Loucy (cell line): ENCODE data around the gene PTPRN2.
A peak's percentile ranks its signal among the peaks of the same experiment; 100 is the strongest.

Experiments
- H2AFZ ChIP-seq: fragments of 200-600 bp; sonication (generic); 2 replicates; pipeline ENCODE4 v1.6.0; 2016; ENCODE audit warnings: antibody characterized with exemption, mild to moderate bottlenecking, low read length, moderate library complexity
- H3F3A ChIP-seq: fragments of 200-600 bp; 2 replicates; pipeline ENCODE4 v1.6.0; 2016; ENCODE audit warnings: antibody characterized with exemption, low read depth, mild to moderate bottlenecking
- H3K27me3 ChIP-seq: fragments of 200-600 bp; sonication (generic); 2 replicates; pipeline ENCODE4 v1.6.1; 2014; ENCODE audit warnings: low read length, mild to moderate bottlenecking; ENCODE audit not compliant: insufficient read depth, poor library complexity, severe bottlenecking
- H3K36me3 ChIP-seq: fragments of 200-600 bp; sonication (generic); 2 replicates; pipeline ENCODE4 v1.6.1; 2016; ENCODE audit warnings: low read length; ENCODE audit not compliant: insufficient read depth
- H3K4me1 ChIP-seq: fragments of 200-600 bp; sonication (generic); 2 replicates; pipeline ENCODE4 v1.5.1; 2014; ENCODE audit warnings: low read length, mild to moderate bottlenecking; ENCODE audit not compliant: insufficient read depth, poor library complexity, severe bottlenecking
- H3K4me2 ChIP-seq: fragments of 200-600 bp; sonication (generic); 2 replicates; pipeline ENCODE4 v1.6.0; 2014; ENCODE audit warnings: antibody characterized with exemption, low read length, low read depth, mild to moderate bottlenecking; ENCODE audit not compliant: poor library complexity, severe bottlenecking
- H3K4me3 ChIP-seq: fragments of 200-600 bp; sonication (generic); 2 replicates; pipeline ENCODE4 v1.5.1; 2014; ENCODE audit warnings: low read length, mild to moderate bottlenecking, mixed read lengths; ENCODE audit not compliant: poor library complexity, severe bottlenecking
- H3K79me2 ChIP-seq: fragments of 200-600 bp; sonication (generic); 2 replicates; pipeline ENCODE4 v1.6.1; 2014; ENCODE audit warnings: low read length; ENCODE audit not compliant: insufficient read depth
- H3K9ac ChIP-seq: fragments of 200-600 bp; sonication (generic); 2 replicates; pipeline ENCODE4 v1.6.0; 2014; ENCODE audit warnings: mild to moderate bottlenecking, low read depth, low read length, moderate library complexity; ENCODE audit not compliant: poor library complexity, severe bottlenecking
- H3K9me2 ChIP-seq: fragments of 200-600 bp; sonication (generic); replicated peaks from 2 replicates; pipeline ENCODE4 v1.6.1; 2016; ENCODE audit warnings: low read depth, low read length, mixed read lengths
- H3K9me3 ChIP-seq: fragments of 200-600 bp; sonication (generic); 2 replicates; pipeline ENCODE4 v1.6.1; 2014; ENCODE audit warnings: mild to moderate bottlenecking, antibody characterized with exemption, low read length, low read depth; ENCODE audit not compliant: insufficient read depth
- H4K20me1 ChIP-seq: fragments of 200-600 bp; sonication (generic); 2 replicates; pipeline ENCODE4 v1.6.0; 2014; ENCODE audit warnings: antibody characterized with exemption, low read length, mild to moderate bottlenecking; ENCODE audit not compliant: insufficient read depth, poor library complexity, severe bottlenecking
- CTCF ChIP-seq: fragments of 200-600 bp; sonication (generic); conservative IDR thresholded peaks from 2 replicates; pipeline ENCODE4 v1.5.1; 2014; ENCODE audit warnings: mild to moderate bottlenecking, antibody characterized with exemption, low read length
- EZH2phosphoT487 ChIP-seq: fragments of 200-600 bp; IDR thresholded peaks from 2 replicates; pipeline ENCODE4 v1.6.1; 2018; ENCODE audit warnings: antibody characterized with exemption, mild to moderate bottlenecking, moderate library complexity, borderline replicate concordance

Gene PTPRN2

GRCh38 chr7:157715938-157716280 is 871.7 kb downstream of the PTPRN2 start:
- no peaks in the 10 kb centered on the region for H3K79me2 ChIP-seq
- TF ChIP-seq CTCF, result no peak
- TF ChIP-seq EZH2phosphoT487, result no peak
- no peaks in the 10 kb centered on the region for H3K4me1 ChIP-seq
- H3K9me3 ChIP-seq, result peaks cover 4% of the 10 kb centered on the region; the same call in 1 of the 2 replicates
- H3K27me3 ChIP-seq, result no peaks in the 10 kb centered on the region
- H4K20me1 ChIP-seq, result no peaks in the 10 kb centered on the region
- no peaks in the 10 kb centered on the region for H3F3A ChIP-seq
- H3K9ac ChIP-seq, result no peak overlapping the region
- H3K9me2 ChIP-seq, result no peaks in the 10 kb centered on the region
- no peaks in the 10 kb centered on the region for H3K36me3 ChIP-seq
- H2AFZ ChIP-seq, result no peak overlapping the region
- H3K4me3 ChIP-seq, result no peak overlapping the region
- H3K4me2 ChIP-seq, result no peak overlapping the region

- TF ChIP-seq CTCF, result peak; percentile 43
- TF ChIP-seq EZH2phosphoT487, result no peak
These were observed 872.3 kb downstream of the PTPRN2 start for GRCh38 chr7:157715071-157715937.

GRCh38 chr7:157714166-157715070 is 873.2 kb downstream of the PTPRN2 start:
- H3K4me2 ChIP-seq, result no peak overlapping the region
- no peaks in the 10 kb centered on the region for H3K79me2 ChIP-seq
- no peaks in the 10 kb centered on the region for H4K20me1 ChIP-seq
- H3K27me3 ChIP-seq, result no peaks in the 10 kb centered on the region
- TF ChIP-seq CTCF, result no peak
- TF ChIP-seq EZH2phosphoT487, result no peak
- no peaks in the 10 kb centered on the region for H3K4me1 ChIP-seq
- H3K9ac ChIP-seq, result no peak overlapping the region
- H3F3A ChIP-seq, result no peaks in the 10 kb centered on the region
- no peak overlapping the region for H3K4me3 ChIP-seq
- no peaks in the 10 kb centered on the region for H3K36me3 ChIP-seq
- H3K9me2 ChIP-seq, result no peaks in the 10 kb centered on the region
- H3K9me3 ChIP-seq, result peaks cover 4% of the 10 kb centered on the region; the same call in 1 of the 2 replicates
- H2AFZ ChIP-seq, result no peak overlapping the region

More at GRCh38 chr7:157715071-157715937, 872.3 kb downstream of the PTPRN2 start:
- Histone ChIP-seq H3K36me3 (no peaks in the 10 kb centered on the region), H3K9ac (no peak overlapping the region), H3K4me2 (no peak overlapping the region), H4K20me1 (no peaks in the 10 kb centered on the region), H3K4me3 (no peak overlapping the region), H3K9me2 (no peaks in the 10 kb centered on the region), H3K9me3 (peaks cover 4% of the 10 kb centered on the region; the same call in 1 of the 2 replicates), H3K27me3 (no peaks in the 10 kb centered on the region), H2AFZ (no peak overlapping the region), H3F3A (no peaks in the 10 kb centered on the region), H3K4me1 (no peaks in the 10 kb centered on the region), H3K79me2 (no peaks in the 10 kb centered on the region)
